ENCODE data around the gene ZNF530.

GRCh38 chr19:57558525-57558924, 41.2 kb upstream of the ZNF530 start:
- TF ChIP-seq CTCF (IDR thresholded peaks at IDR 0.05), result no peak
- TF ChIP-seq EZH2phosphoT487 (IDR thresholded peaks at IDR 0.05), result no peak
- no peak for TF ChIP-seq EZH2 (IDR thresholded peaks at IDR 0.05)

Measured in neural progenitor cell (in vitro differentiated cells).